ENCODE results near the gene HBE1. TPM values are rescaled to one million over a fixed set of nuclear protein-coding genes. Genes with fewer than 3 reads are reported as not detected.
A peak's percentile ranks its signal among the peaks of the same experiment; 100 is the strongest.

Gene HBE1
- total and polyA plus RNA-seq, 9 of the 15 experiments (the other 6 are each of a cell fraction or from before 2014, with no cell fraction given): 612 to 10,250 (median 2,181) TPM

DNA sequence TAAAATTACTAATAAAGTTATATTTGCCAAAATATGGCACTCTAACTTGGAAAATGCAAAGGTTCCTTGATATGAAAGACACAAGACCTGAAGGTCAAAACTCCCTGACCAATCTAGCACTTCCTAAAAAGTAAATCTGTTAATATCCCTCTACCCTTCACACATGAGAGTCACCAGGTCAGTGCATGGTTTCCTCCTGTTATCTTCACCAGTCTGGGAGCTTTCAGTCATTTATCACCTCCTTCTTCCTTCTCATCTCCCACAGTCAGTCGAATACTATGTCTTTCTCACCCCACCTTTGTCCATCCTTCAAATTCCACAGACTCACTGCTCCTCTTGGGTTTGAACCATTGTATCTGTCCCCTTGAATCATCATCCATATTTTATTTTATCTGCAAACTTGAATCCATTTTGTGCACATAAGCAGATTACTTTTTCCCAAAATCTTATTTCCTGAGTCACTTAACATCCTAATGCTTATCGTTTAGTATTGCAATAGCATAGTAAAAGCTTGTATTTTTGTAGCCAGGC lies 2.6 kb downstream of the HBE1 start (continued):
- TF ChIP-seq, protein P1, sequence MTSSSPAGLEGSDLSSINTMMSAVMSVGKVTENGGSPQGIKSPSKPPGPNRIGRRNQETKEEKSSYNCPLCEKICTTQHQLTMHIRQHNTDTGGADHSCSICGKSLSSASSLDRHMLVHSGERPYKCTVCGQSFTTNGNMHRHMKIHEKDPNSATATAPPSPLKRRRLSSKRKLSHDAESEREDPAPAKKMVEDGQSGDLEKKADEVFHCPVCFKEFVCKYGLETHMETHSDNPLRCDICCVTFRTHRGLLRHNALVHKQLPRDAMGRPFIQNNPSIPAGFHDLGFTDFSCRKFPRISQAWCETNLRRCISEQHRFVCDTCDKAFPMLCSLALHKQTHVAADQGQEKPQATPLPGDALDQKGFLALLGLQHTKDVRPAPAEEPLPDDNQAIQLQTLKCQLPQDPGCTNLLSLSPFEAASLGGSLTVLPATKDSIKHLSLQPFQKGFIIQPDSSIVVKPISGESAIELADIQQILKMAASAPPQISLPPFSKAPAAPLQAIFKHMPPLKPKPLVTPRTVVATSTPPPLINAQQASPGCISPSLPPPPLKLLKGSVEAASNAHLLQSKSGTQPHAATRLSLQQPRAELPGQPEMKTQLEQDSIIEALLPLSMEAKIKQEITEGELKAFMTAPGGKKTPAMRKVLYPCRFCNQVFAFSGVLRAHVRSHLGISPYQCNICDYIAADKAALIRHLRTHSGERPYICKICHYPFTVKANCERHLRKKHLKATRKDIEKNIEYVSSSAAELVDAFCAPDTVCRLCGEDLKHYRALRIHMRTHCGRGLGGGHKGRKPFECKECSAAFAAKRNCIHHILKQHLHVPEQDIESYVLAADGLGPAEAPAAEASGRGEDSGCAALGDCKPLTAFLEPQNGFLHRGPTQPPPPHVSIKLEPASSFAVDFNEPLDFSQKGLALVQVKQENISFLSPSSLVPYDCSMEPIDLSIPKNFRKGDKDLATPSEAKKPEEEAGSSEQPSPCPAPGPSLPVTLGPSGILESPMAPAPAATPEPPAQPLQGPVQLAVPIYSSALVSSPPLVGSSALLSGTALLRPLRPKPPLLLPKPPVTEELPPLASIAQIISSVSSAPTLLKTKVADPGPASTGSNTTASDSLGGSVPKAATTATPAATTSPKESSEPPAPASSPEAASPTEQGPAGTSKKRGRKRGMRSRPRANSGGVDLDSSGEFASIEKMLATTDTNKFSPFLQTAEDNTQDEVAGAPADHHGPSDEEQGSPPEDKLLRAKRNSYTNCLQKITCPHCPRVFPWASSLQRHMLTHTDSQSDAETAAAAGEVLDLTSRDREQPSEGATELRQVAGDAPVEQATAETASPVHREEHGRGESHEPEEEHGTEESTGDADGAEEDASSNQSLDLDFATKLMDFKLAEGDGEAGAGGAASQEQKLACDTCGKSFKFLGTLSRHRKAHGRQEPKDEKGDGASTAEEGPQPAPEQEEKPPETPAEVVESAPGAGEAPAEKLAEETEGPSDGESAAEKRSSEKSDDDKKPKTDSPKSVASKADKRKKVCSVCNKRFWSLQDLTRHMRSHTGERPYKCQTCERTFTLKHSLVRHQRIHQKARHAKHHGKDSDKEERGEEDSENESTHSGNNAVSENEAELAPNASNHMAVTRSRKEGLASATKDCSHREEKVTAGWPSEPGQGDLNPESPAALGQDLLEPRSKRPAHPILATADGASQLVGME (CRISPR knock-in tag; IDR thresholded peaks at IDR 0.05): no peak
- TF ChIP-seq, protein P2, sequence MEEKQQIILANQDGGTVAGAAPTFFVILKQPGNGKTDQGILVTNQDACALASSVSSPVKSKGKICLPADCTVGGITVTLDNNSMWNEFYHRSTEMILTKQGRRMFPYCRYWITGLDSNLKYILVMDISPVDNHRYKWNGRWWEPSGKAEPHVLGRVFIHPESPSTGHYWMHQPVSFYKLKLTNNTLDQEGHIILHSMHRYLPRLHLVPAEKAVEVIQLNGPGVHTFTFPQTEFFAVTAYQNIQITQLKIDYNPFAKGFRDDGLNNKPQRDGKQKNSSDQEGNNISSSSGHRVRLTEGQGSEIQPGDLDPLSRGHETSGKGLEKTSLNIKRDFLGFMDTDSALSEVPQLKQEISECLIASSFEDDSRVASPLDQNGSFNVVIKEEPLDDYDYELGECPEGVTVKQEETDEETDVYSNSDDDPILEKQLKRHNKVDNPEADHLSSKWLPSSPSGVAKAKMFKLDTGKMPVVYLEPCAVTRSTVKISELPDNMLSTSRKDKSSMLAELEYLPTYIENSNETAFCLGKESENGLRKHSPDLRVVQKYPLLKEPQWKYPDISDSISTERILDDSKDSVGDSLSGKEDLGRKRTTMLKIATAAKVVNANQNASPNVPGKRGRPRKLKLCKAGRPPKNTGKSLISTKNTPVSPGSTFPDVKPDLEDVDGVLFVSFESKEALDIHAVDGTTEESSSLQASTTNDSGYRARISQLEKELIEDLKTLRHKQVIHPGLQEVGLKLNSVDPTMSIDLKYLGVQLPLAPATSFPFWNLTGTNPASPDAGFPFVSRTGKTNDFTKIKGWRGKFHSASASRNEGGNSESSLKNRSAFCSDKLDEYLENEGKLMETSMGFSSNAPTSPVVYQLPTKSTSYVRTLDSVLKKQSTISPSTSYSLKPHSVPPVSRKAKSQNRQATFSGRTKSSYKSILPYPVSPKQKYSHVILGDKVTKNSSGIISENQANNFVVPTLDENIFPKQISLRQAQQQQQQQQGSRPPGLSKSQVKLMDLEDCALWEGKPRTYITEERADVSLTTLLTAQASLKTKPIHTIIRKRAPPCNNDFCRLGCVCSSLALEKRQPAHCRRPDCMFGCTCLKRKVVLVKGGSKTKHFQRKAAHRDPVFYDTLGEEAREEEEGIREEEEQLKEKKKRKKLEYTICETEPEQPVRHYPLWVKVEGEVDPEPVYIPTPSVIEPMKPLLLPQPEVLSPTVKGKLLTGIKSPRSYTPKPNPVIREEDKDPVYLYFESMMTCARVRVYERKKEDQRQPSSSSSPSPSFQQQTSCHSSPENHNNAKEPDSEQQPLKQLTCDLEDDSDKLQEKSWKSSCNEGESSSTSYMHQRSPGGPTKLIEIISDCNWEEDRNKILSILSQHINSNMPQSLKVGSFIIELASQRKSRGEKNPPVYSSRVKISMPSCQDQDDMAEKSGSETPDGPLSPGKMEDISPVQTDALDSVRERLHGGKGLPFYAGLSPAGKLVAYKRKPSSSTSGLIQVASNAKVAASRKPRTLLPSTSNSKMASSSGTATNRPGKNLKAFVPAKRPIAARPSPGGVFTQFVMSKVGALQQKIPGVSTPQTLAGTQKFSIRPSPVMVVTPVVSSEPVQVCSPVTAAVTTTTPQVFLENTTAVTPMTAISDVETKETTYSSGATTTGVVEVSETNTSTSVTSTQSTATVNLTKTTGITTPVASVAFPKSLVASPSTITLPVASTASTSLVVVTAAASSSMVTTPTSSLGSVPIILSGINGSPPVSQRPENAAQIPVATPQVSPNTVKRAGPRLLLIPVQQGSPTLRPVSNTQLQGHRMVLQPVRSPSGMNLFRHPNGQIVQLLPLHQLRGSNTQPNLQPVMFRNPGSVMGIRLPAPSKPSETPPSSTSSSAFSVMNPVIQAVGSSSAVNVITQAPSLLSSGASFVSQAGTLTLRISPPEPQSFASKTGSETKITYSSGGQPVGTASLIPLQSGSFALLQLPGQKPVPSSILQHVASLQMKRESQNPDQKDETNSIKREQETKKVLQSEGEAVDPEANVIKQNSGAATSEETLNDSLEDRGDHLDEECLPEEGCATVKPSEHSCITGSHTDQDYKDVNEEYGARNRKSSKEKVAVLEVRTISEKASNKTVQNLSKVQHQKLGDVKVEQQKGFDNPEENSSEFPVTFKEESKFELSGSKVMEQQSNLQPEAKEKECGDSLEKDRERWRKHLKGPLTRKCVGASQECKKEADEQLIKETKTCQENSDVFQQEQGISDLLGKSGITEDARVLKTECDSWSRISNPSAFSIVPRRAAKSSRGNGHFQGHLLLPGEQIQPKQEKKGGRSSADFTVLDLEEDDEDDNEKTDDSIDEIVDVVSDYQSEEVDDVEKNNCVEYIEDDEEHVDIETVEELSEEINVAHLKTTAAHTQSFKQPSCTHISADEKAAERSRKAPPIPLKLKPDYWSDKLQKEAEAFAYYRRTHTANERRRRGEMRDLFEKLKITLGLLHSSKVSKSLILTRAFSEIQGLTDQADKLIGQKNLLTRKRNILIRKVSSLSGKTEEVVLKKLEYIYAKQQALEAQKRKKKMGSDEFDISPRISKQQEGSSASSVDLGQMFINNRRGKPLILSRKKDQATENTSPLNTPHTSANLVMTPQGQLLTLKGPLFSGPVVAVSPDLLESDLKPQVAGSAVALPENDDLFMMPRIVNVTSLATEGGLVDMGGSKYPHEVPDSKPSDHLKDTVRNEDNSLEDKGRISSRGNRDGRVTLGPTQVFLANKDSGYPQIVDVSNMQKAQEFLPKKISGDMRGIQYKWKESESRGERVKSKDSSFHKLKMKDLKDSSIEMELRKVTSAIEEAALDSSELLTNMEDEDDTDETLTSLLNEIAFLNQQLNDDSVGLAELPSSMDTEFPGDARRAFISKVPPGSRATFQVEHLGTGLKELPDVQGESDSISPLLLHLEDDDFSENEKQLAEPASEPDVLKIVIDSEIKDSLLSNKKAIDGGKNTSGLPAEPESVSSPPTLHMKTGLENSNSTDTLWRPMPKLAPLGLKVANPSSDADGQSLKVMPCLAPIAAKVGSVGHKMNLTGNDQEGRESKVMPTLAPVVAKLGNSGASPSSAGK (IDR thresholded peaks at IDR 0.05): no peak
- TF ChIP-seq ZSCAN29 (IDR thresholded peaks at IDR 0.05): no peak
- peak; percentile 66; the same call in 1 of the 2 replicates for TF ChIP-seq ESRRA (IDR thresholded peaks at IDR 0.05; ENCODE audit: borderline replicate concordance, low read depth)
- TF ChIP-seq ATF3 (IDR thresholded peaks at IDR 0.05): no peak
- no peak for TF ChIP-seq ATF3 (CRISPR knock-in tag; conservative IDR thresholded peaks at IDR 0.05)
- TF ChIP-seq SMAD2 (IDR thresholded peaks at IDR 0.05; ENCODE audit: low read depth, low read length): no peak

Measured in K562 (cell line).